Epithelial cell of esophagus (primary cell): ENCODE measurements around the gene ADIPOR2.

ENCODE experiments used
- DNase-seq: peaks from one replicate; pipeline ENCODE4 v3.0.0; 2010; ENCODE audit warnings: low read depth
- H3K4me3 ChIP-seq: 2 replicates; pipeline ENCODE4 v1.5.1; 2011; ENCODE audit warnings: mild to moderate bottlenecking, low read length, control low read depth
- CTCF ChIP-seq: IDR thresholded peaks from 2 replicates; pipeline ENCODE4 v1.5.1; 2011; ENCODE audit warnings: low read depth, mild to moderate bottlenecking, low read length, control low read depth, inconsistent platforms; ENCODE audit not compliant: insufficient read depth; ENCODE audit errors: missing control alignments

Gene ADIPOR2

GRCh38 chr12:1825382-1826102, 134.7 kb downstream of the ADIPOR2 start:
- no peak for TF ChIP-seq CTCF
- H3K4me3 ChIP-seq, result no peak overlapping the region
- DNase-seq, result no peak

GRCh38 chr12:1826401-1826800, 135.5 kb downstream of the ADIPOR2 start:
- no peak for TF ChIP-seq CTCF
- H3K4me3 ChIP-seq, result no peak overlapping the region

GRCh38 chr12:1826867-1827705, 136.2 kb downstream of the ADIPOR2 start:
- H3K4me3 ChIP-seq, result no peak overlapping the region
- no peak for DNase-seq
- no peak for TF ChIP-seq CTCF

More at GRCh38 chr12:1826401-1826800, 135.5 kb downstream of the ADIPOR2 start:
- DNase-seq, result no peak

GRCh38 chr12:1827826-1828805, 137.2 kb downstream of the ADIPOR2 start:
- no peak for TF ChIP-seq CTCF
- H3K4me3 ChIP-seq, result no peak overlapping the region
- no peak for DNase-seq

- H3K4me3 ChIP-seq, result no peak overlapping the region
- peak; percentile 40 for DNase-seq
- TF ChIP-seq CTCF, result no peak
Observed at GRCh38 chr12:1828856-1829255, 138.0 kb downstream of the ADIPOR2 start.

- no peak for DNase-seq
- no peak for TF ChIP-seq CTCF
- no peak overlapping the region for H3K4me3 ChIP-seq
Observed at GRCh38 chr12:1829306-1829900, 138.5 kb downstream of the ADIPOR2 start.
